KMS-11 (cell line): ENCODE measurements around the gene C5orf58.
"Not testable (repeated sequence)": the region's sequence is repeated elsewhere in the genome, so short reads cannot be mapped to it uniquely, and the experiment has no call there.

ENCODE experiments used
- H2AFZ ChIP-seq: fragments of 200-600 bp; sonication (generic); 2 replicates; pipeline ENCODE4 v1.6.1; 2016; ENCODE audit warnings: antibody characterized with exemption, mixed run types, low read depth
- H3K27ac ChIP-seq: fragments of 200-600 bp; sonication (generic); 2 replicates; pipeline ENCODE4 v1.6.1; 2016; ENCODE audit warnings: mild to moderate bottlenecking, mixed run types
- H3K27me3 ChIP-seq: fragments of 200-600 bp; sonication (generic); 2 replicates; pipeline ENCODE4 v1.6.1; 2017; ENCODE audit warnings: mild to moderate bottlenecking, low read depth, mixed run types, moderate library complexity; ENCODE audit not compliant: insufficient read depth
- H3K36me3 ChIP-seq: fragments of 200-600 bp; sonication (generic); 2 replicates; pipeline ENCODE4 v1.6.1; 2017; ENCODE audit warnings: mild to moderate bottlenecking, mixed run types; ENCODE audit not compliant: insufficient read depth
- H3K4me1 ChIP-seq: fragments of 200-600 bp; sonication (generic); 2 replicates; pipeline ENCODE4 v1.6.1; 2016; ENCODE audit warnings: mild to moderate bottlenecking, low read depth, mixed run types; ENCODE audit not compliant: poor library complexity, severe bottlenecking
- H3K4me2 ChIP-seq: fragments of 200-600 bp; sonication (generic); 2 replicates; pipeline ENCODE4 v1.7.0; 2016; ENCODE audit warnings: mild to moderate bottlenecking, mixed run types
- H3K4me3 ChIP-seq: fragments of 200-600 bp; sonication (generic); IDR thresholded peaks from 2 replicates; pipeline ENCODE4 v1.6.1; 2017; ENCODE audit warnings: low read depth, low read length, mixed read lengths; ENCODE audit not compliant: insufficient read depth
- H3K79me2 ChIP-seq: fragments of 200-600 bp; sonication (generic); 2 replicates; pipeline ENCODE4 v1.6.1; 2016; ENCODE audit warnings: low read depth, mixed run types; ENCODE audit not compliant: insufficient read depth
- H3K9ac ChIP-seq: fragments of 200-600 bp; sonication (generic); 2 replicates; pipeline ENCODE4 v1.6.1; 2016; ENCODE audit warnings: mild to moderate bottlenecking, mixed run types
- H4K20me1 ChIP-seq: fragments of 200-600 bp; sonication (generic); 2 replicates; pipeline ENCODE4 v1.6.1; 2016; ENCODE audit warnings: mild to moderate bottlenecking, mixed run types; ENCODE audit not compliant: insufficient read depth
- TF ChIP-seq, protein P1 (sequence below): fragments of 200-600 bp; sonication (generic); conservative IDR thresholded peaks from 2 replicates; pipeline ENCODE4 v1.6.1; 2017; ENCODE audit warnings: low read depth, mild to moderate bottlenecking, antibody characterized with exemption, low read length, moderate library complexity, mixed read lengths

The C5orf58 gene

DNA sequence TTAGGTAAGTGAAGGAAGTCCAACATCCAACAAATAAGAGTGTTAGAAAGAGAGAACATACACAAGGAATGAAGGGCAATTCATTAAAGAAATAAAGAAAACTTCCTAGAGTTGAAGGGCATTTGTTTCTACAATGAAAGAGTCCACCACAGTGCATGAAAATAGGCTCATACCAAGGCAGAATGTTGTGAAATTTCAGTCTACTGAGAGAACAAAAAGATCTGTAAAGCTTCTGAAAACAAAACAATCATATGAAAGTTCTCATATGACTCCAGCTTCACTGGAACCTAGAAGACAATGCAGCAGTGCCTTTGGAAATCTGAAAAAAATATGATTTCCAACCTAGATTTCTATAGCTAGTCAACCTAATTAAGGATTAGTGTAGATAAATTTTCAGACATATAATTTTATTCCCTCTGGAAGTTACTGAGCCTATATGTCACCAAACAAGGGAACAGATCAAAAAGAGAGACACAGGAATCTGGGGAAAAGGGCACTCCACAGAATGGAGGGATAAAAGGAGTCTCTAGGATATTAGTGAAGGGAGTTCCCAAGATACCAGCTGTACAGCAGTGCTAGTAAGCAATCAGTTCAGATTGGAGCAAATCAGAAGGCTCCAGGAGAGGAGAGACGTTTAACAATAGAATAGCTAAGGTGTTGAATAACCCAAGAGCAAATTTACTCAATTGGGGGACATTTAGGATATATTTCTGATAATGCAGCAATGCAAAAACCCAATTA is 5.8 kb downstream of the C5orf58 start:
- H4K20me1 ChIP-seq = no peaks in the 10 kb centered on the region
- no peak overlapping the region for H2AFZ ChIP-seq
- no peaks in the 10 kb centered on the region for H3K36me3 ChIP-seq
- H3K27ac ChIP-seq = no peak overlapping the region
- no peaks in the 10 kb centered on the region for H3K79me2 ChIP-seq
- no peak overlapping the region for H3K4me2 ChIP-seq
- TF ChIP-seq, protein P1, sequence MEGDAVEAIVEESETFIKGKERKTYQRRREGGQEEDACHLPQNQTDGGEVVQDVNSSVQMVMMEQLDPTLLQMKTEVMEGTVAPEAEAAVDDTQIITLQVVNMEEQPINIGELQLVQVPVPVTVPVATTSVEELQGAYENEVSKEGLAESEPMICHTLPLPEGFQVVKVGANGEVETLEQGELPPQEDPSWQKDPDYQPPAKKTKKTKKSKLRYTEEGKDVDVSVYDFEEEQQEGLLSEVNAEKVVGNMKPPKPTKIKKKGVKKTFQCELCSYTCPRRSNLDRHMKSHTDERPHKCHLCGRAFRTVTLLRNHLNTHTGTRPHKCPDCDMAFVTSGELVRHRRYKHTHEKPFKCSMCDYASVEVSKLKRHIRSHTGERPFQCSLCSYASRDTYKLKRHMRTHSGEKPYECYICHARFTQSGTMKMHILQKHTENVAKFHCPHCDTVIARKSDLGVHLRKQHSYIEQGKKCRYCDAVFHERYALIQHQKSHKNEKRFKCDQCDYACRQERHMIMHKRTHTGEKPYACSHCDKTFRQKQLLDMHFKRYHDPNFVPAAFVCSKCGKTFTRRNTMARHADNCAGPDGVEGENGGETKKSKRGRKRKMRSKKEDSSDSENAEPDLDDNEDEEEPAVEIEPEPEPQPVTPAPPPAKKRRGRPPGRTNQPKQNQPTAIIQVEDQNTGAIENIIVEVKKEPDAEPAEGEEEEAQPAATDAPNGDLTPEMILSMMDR = no peak
- H3K9ac ChIP-seq = no peak overlapping the region
- H3K27me3 ChIP-seq = no peaks in the 10 kb centered on the region
- H3K4me1 ChIP-seq = no peaks in the 10 kb centered on the region
- no peak overlapping the region for H3K4me3 ChIP-seq

DNA sequence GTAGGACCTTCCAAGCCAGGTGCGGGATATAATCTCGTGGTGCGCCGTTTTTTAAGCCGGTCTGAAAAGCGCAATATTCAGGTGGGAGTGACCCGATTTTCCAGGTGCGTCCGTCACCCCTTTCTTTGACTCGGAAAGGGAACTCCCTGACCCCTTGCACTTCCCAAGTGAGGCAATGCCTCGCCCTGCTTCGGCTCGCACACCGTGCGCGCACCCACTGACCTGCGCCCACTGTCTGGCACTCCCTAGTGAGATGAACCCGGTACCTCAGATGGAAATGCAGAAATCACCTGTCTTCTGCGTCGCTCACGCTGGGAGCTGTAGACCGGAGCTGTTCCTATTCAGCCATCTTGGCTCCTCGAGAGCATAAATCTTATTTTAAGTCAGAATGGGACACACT is 12.7 kb downstream of the C5orf58 start:
- not testable (repeated sequence) for H3K79me2 ChIP-seq, H2AFZ ChIP-seq, H3K4me2 ChIP-seq, H3K4me3 ChIP-seq, H3K9ac ChIP-seq, H3K36me3 ChIP-seq, H4K20me1 ChIP-seq, H3K27me3 ChIP-seq, H3K27ac ChIP-seq, H3K4me1 ChIP-seq

DNA sequence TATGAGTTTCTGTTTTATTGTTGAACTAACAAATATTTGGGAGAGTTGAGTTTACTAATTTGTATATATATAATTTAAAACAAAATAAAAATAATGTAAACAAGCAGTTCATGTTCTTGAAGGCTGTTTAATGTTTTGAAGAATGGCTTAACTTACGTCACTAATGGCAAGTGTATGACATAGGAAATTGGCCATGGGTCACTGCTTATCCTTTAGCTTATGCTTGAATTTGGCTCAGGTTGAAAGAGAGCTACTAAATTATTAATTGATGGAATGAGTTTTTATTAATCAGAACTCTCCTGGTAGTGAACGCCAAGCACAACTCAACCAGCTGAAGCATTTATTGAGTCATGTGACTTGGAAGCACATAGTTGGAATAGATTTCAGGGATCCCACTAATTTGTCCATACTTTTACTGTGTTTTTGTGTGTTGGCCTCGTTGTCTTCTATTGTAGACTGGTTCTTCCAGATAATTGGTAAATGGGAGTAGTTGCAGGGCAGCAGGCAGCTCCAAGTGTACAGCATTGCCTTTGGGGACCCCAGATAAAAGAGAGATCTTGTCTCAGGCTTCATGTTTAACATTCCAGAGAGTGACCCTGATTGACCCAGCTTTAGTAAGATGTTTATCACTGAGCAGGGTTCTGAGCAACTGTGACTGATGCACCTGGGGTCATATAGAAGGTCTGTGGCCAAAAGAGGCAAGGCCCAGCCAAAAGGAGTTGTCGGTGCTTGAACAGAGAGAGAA is 13.5 kb downstream of the C5orf58 start:
- Histone ChIP-seq H3K27me3 (no peaks in the 10 kb centered on the region), H2AFZ (no peak overlapping the region), H3K4me3 (no peak overlapping the region), H3K27ac (no peak overlapping the region), H3K79me2 (no peaks in the 10 kb centered on the region), H3K36me3 (no peaks in the 10 kb centered on the region), H3K9ac (no peak overlapping the region), H4K20me1 (no peaks in the 10 kb centered on the region), H3K4me1 (no peaks in the 10 kb centered on the region), H3K4me2 (no peak overlapping the region)
- TF ChIP-seq, protein P1 = no peak

DNA sequence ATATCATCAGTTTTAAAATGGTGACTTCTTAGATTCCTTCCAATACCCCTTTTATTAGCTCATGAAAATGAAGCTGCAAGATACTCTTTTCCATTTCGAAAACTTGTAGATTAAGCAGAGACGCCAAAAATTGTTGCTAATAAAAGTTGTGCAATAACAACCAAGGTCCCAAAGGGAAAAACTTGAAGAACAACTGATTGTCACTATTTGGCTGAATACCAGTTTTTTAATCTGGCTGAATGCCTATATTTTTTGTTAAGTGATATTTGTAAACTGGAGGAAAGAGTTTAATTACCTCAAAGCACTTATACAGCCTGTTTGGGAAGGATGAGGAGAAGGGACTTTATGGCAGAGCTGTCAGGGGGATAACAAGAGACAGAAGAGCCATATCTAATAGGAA is 14.6 kb downstream of the C5orf58 start:
- Histone ChIP-seq H3K4me3 (no peak overlapping the region), H3K4me1 (no peaks in the 10 kb centered on the region), H3K27ac (no peak overlapping the region), H3K79me2 (no peaks in the 10 kb centered on the region), H3K36me3 (no peaks in the 10 kb centered on the region), H3K27me3 (no peaks in the 10 kb centered on the region), H2AFZ (no peak overlapping the region), H3K9ac (no peak overlapping the region), H4K20me1 (no peaks in the 10 kb centered on the region), H3K4me2 (no peak overlapping the region)
- TF ChIP-seq, protein P1 = no peak
